SK-MEL-5 (cell line): Measurements from ENCODE around the gene EEF1G. TPM values are rescaled to one million over a fixed set of nuclear protein-coding genes. Genes with fewer than 3 reads are reported as not detected.
"Not testable (repeated sequence)": the region's sequence is repeated elsewhere in the genome, so short reads cannot be mapped to it uniquely, and the experiment has no call there.

Source experiments
- DNase-seq: peaks from one replicate; pipeline ENCODE4 v3.0.0-alpha.2; 2016; ENCODE audit warnings: low read depth, low spot score
- in situ Hi-C: cut with HindIII; loops from 2 replicates; pipeline ENCODE4 v1.10.0; 2016; ENCODE audit warnings: low sequenced_read_pairs, high pct_unique_total_duplicates, low pct_unique_long_range_greater_than_20kb
- total RNA-seq: library from RNA; depleted of rRNA; stranded (reverse); fragments of >200 nt; shearing (Covaris generic); gene quantifications from 2 replicates; pipeline ENCODE4 v1.2.3, GENCODE V29; 2014

EEF1G gene
- total RNA-seq, 1 experiment from 2014 or later: 1,643 TPM

GRCh38 chr11:62565100-62565802 lies 8.4 kb downstream of the EEF1G start:
- DNase-seq: no peak
- in situ Hi-C loops: no loop called here

- in situ Hi-C loops, DNase-seq: not testable (repeated sequence)
Observed at GRCh38 chr11:62561677-62562230, 11.9 kb downstream of the EEF1G start.

GRCh38 chr11:62560566-62561103 lies 13.1 kb downstream of the EEF1G start:
- in situ Hi-C loops: no loop called here

GRCh38 chr11:62559626-62560025 lies 14.1 kb downstream of the EEF1G start:
- DNase-seq, in situ Hi-C loops: not testable (repeated sequence)

More at GRCh38 chr11:62560566-62561103, 13.1 kb downstream of the EEF1G start:
- DNase-seq: peak; percentile 81

GRCh38 chr11:62559204-62559603 lies 14.5 kb downstream of the EEF1G start:
- DNase-seq: no peak
- in situ Hi-C loops: no loop called here

- in situ Hi-C loops: no loop called here
- DNase-seq: no peak
Observed at GRCh38 chr11:62558669-62559068, 15.0 kb downstream of the EEF1G start.

GRCh38 chr11:62556875-62557631 lies 16.6 kb downstream of the EEF1G start:
- no peak for DNase-seq
- in situ Hi-C loops: no loop called here

GRCh38 chr11:62556108-62556874 lies 17.4 kb downstream of the EEF1G start:
- peak; percentile 93 for DNase-seq
- in situ Hi-C loops: no loop called here

GRCh38 chr11:62555464-62556107 lies 18.1 kb downstream of the EEF1G start:
- in situ Hi-C loops: no loop called here
- DNase-seq: no peak

GRCh38 chr11:62554387-62555167 lies 19.1 kb downstream of the EEF1G start:
- no peak for DNase-seq
- in situ Hi-C loops: no loop called here

GRCh38 chr11:62553839-62554361 lies 19.8 kb downstream of the EEF1G start:
- DNase-seq: no peak
- in situ Hi-C loops: no loop called here

GRCh38 chr11:62553080-62553838 lies 20.4 kb downstream of the EEF1G start:
- DNase-seq: peak; percentile 22
- in situ Hi-C loops: no loop called here

- in situ Hi-C loops: no loop called here
- no peak for DNase-seq
Observed at GRCh38 chr11:62552485-62553079, 21.1 kb downstream of the EEF1G start.

GRCh38 chr11:62550478-62550877 lies 23.2 kb downstream of the EEF1G start:
- in situ Hi-C loops, DNase-seq: not testable (repeated sequence)

- DNase-seq: no peak
- in situ Hi-C loops: no loop called here
Observed at GRCh38 chr11:62548545-62549335, 25.0 kb downstream of the EEF1G start.
